H54 (cell line): Measurements from ENCODE around the gene ZHX3.

Experiments
- DNase-seq: peaks from one replicate; pipeline ENCODE4 v3.0.0; 2011; ENCODE audit warnings: low spot score, mixed read lengths; ENCODE audit not compliant: insufficient read length
- FAIRE-seq: peaks from 3 replicates; lab custom pipeline; 2011; peaks lifted over from hg19 to GRCh38; lab: Jason Lieb, UNC
- POLR2A ChIP-seq: IDR thresholded peaks from 2 replicates; pipeline ENCODE4 v1.6.1; 2011; ENCODE audit warnings: low read depth, mild to moderate bottlenecking, low read length

ZHX3 gene

GRCh38 chr20:41308290-41308711 is 9.2 kb downstream of the ZHX3 start:
- no peak for TF ChIP-seq POLR2A
- DNase-seq (no peak), FAIRE-seq (no peak)

GRCh38 chr20:41307021-41307420 is 10.5 kb downstream of the ZHX3 start:
- FAIRE-seq (no peak), DNase-seq (no peak)
- TF ChIP-seq POLR2A = no peak

- DNase-seq (no peak), FAIRE-seq (no peak)
- no peak for TF ChIP-seq POLR2A
Measured at GRCh38 chr20:41306061-41306727, 11.3 kb downstream of the ZHX3 start.

- DNase-seq (no peak), FAIRE-seq (no peak)
- TF ChIP-seq POLR2A = no peak
Measured at GRCh38 chr20:41304424-41305079, 13.0 kb downstream of the ZHX3 start.

- DNase-seq = no peak
- FAIRE-seq = no peak
- no peak for TF ChIP-seq POLR2A
Measured at GRCh38 chr20:41304002-41304401, 13.5 kb downstream of the ZHX3 start.

GRCh38 chr20:41300886-41301285 is 16.6 kb downstream of the ZHX3 start:
- no peak for DNase-seq
- TF ChIP-seq POLR2A = no peak
- FAIRE-seq = no peak

- no peak for DNase-seq
- FAIRE-seq = no peak
- TF ChIP-seq POLR2A = no peak
Measured at GRCh38 chr20:41300383-41300782, 17.1 kb downstream of the ZHX3 start.

GRCh38 chr20:41299899-41300298 is 17.6 kb downstream of the ZHX3 start:
- FAIRE-seq = no peak
- no peak for TF ChIP-seq POLR2A
- DNase-seq = no peak

GRCh38 chr20:41293269-41294037 is 24.1 kb downstream of the ZHX3 start:
- no peak for FAIRE-seq
- no peak for TF ChIP-seq POLR2A
- no peak for DNase-seq

GRCh38 chr20:41290804-41291389 is 26.6 kb downstream of the ZHX3 start:
- DNase-seq (no peak), FAIRE-seq (no peak)
- no peak for TF ChIP-seq POLR2A

GRCh38 chr20:41287327-41287726 is 30.2 kb downstream of the ZHX3 start:
- TF ChIP-seq POLR2A = no peak
- FAIRE-seq (no peak), DNase-seq (no peak)

GRCh38 chr20:41286240-41286851 is 31.2 kb downstream of the ZHX3 start:
- FAIRE-seq = no peak
- no peak for DNase-seq
- no peak for TF ChIP-seq POLR2A

GRCh38 chr20:41279546-41280225 is 37.8 kb downstream of the ZHX3 start:
- no peak for FAIRE-seq
- no peak for TF ChIP-seq POLR2A
- DNase-seq = no peak
